SIG-M5 (cell line): ENCODE data around the gene MAMSTR.

Source experiments
- DNase-seq: peaks from one replicate; lab custom pipeline; 2025; lab: John Stamatoyannopoulos, UW

Gene MAMSTR

GRCh38 chr19:48746110-48746509 is 26.6 kb upstream of the MAMSTR start:
- no peak for DNase-seq

GRCh38 chr19:48745208-48745995 is 25.9 kb upstream of the MAMSTR start:
- DNase-seq, result no peak

GRCh38 chr19:48742096-48742495 is 22.6 kb upstream of the MAMSTR start:
- DNase-seq, result no peak

GRCh38 chr19:48741129-48741999 is 21.8 kb upstream of the MAMSTR start:
- DNase-seq, result no peak

- DNase-seq, result no peak
These were observed 20.8 kb upstream of the MAMSTR start, which contains the start of gene RASIP1 for GRCh38 chr19:48740164-48740972. Gene RASIP1 (minus strand): TSS chr19:48740610. CDS start chr19:48740282, 328 bp downstream.

GRCh38 chr19:48739404-48740163 is 20.1 kb upstream of the MAMSTR start:
- no peak for DNase-seq

GRCh38 chr19:48738557-48739403 is 19.3 kb upstream of the MAMSTR start:
- no peak for DNase-seq

GRCh38 chr19:48737360-48737998 is 18.0 kb upstream of the MAMSTR start:
- no peak for DNase-seq

- no peak for DNase-seq
These were observed 15.6 kb upstream of the MAMSTR start for GRCh38 chr19:48735031-48735615.

- no peak for DNase-seq
These were observed 15.1 kb upstream of the MAMSTR start for GRCh38 chr19:48734625-48735024.

- DNase-seq, result no peak
These were observed 11.9 kb upstream of the MAMSTR start for GRCh38 chr19:48731452-48731851.

- DNase-seq, result no peak
These were observed 9.6 kb upstream of the MAMSTR start for GRCh38 chr19:48728911-48729664.

- DNase-seq, result peak; percentile 72
These were observed 7.0 kb upstream of the MAMSTR start for GRCh38 chr19:48726556-48726955.

- peak; percentile 79 for DNase-seq
These were observed 5.5 kb upstream of the MAMSTR start for GRCh38 chr19:48724796-48725753.

- DNase-seq, result no peak
These were observed 2.7 kb upstream of the MAMSTR start for GRCh38 chr19:48722196-48722708.

- DNase-seq, result peak; percentile 68
These were observed 1.2 kb upstream of the MAMSTR start for GRCh38 chr19:48720613-48721296.

- DNase-seq, result no peak
These were observed 707 bp upstream of the MAMSTR start for GRCh38 chr19:48720251-48720612.
